Head of caudate nucleus (tissue), 42 donors: ENCODE measurements around the gene CFAP45.
A peak's percentile ranks its signal among the peaks of the same experiment; 100 is the strongest.

ENCODE experiments used
- DNase-seq, 42 donors: peaks; one replicate each; pipeline versions ENCODE4 v3.0.0 to v3.0.0-alpha.2; 2020 to 2021; ENCODE audit warnings: mixed read lengths in 7 of 42
- intact Hi-C: fragments of 100-400 bp; cut with DNase I; formaldehyde crosslinking; loops from one replicate; pipeline ENCODE4 v1.15.0; 2022

Gene CFAP45

DNA sequence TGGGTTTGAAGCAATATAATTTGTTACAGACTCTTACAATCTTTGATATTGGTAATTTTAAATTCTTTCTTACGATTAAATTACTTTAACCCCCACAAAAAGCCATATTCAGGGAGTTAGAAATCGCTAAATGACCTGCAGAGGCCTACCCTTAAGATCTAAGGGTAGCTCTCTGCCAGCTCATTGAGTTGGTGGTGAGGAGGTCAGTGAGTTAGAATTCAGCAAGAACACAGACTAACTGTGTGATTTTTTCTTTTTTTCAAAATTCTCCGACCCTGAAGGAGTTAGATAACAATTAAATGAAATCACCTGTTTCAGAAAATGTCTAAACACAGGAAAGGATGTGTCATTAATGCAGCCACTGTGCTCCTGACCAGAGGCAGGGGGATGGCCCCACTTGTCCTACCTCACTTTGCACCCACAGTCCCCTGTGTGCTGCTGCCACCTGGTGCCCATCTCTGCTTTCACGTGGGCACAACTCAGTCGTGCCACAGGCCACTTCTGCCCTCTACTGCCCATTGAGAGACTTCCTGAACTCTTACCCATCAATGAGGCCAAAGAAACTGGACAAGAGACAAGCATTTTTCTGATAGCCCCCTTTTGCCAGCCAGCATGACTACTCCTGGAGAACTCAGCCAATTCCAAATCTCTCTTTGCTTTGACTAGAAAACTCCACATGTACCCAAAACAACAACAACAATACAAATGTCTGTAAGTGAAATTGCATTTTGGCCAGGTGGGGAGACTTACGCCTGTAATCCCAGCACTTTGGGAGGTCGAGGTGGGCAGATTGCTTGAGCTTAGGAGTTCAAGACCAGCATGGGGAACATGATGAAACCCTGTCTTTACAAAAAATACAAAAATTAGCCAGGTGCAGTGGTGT lies 8.4 kb downstream of the CFAP45 start:
- DNase-seq: peak; percentile 65 to 92 (median 85)
- intact Hi-C loops: loop anchor here (5.0 kb wide), 1 partner anchor 94 kb away; no protein-coding TSS in a partner anchor

DNA sequence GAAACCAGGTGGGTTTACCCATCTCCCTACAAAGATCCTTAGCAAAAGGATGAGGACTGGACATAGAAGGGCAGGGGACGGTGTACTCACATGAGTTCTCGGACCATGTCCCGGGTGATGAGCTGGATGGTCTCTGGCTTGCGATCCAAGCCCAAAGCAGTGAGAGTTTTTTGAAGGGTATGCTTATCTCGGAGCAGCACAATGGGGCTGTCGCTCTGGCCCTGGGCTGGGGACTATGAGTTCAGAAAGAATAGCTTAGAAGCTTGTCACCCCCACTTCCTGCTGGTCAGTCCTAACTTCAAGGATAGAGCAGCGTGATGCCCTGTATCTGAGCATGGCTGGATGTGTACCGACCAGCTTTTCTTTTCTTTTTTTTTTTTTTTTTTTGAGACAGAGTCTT lies 9.6 kb downstream of the CFAP45 start:
- intact Hi-C loops: loop anchor here (5.0 kb wide), 1 partner anchor 93 kb away; no protein-coding TSS in a partner anchor
- DNase-seq: no peak

GRCh38 chr1:159889821-159890252 lies 10.1 kb downstream of the CFAP45 start:
- peak in 6 of 42 donors; percentile 7 to 28 (median 22) for DNase-seq

DNA sequence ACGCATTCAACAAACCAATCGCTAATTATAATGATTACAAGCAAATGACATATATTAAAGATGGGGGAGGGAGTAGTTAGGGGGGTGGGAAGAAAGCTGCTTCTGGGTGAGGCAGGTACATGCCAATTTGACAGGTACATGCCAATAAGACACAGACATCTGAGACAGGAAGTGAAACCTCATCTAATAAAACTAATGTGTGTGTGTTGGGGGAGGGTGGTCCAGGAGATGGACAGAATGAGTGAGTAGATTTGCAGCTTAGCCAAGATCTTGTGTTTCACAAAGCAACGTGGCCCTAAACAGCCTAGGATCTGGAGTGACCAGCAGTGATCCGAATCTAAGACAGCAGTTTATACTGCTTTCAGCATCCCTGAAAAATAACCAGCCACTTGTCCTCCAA lies 10.8 kb downstream of the CFAP45 start:
- DNase-seq: no peak
- intact Hi-C loops: no loop called here

More at GRCh38 chr1:159889821-159890252, 10.1 kb downstream of the CFAP45 start:
- intact Hi-C loops: loop anchor here (5.0 kb wide), 1 partner anchor 93 kb away; no protein-coding TSS in a partner anchor

DNA sequence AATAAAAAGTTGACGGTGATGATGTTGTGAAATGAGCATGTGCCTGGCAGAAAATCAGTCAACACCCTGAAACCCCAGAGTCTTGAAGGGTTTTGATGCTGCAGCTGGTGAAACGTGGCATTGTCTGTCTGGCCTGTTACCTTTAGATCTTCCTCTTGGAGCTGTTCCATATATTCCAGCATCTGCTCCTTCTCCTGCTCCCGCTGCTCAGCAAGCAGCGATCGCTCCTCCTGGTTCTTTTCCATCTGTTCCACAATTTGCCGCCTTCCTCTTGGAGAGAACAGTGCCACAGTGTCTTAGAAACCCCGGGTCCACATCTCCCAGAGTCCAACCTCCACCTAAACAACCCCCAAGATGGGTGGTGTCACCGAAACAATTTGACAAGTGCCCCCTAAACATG lies 15.7 kb downstream of the CFAP45 start:
- DNase-seq: no peak
- intact Hi-C loops: no loop called here

DNA sequence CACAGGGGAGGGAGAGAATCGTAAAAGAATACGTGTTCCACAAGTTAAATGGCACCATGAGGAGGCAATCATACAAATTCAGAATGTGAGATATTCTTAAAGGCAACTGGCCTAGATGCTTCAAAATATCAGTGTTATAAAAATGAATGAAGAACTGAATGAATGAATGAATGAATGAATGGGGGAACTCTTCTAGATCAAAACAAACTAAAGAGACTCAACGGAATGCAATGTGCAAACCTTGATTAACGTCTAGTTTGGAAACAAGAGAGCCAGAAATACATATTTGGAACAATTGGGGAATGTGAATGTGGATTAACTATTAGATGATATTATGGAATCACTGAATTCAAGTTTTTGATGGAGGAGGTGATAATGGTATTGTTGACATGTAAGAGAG lies 16.8 kb downstream of the CFAP45 start:
- intact Hi-C loops: no loop called here
- no peak for DNase-seq

DNA sequence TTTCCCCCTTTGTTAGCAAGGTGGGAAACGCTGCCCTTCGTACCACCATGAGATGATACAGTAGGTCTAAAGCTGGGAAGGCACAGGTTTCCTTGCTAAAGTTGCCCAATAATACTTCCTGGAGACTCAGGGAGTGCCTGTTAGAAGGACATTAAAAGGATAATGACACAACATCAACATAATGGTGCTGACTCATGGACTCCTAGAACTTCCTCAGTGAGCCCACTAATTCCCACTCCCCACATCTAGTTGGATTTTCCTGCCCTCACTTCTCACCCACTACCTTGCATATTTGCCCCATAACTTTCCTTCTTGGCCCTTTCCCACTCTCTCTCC lies 17.5 kb downstream of the CFAP45 start:
- no peak for DNase-seq
- intact Hi-C loops: no loop called here

DNA sequence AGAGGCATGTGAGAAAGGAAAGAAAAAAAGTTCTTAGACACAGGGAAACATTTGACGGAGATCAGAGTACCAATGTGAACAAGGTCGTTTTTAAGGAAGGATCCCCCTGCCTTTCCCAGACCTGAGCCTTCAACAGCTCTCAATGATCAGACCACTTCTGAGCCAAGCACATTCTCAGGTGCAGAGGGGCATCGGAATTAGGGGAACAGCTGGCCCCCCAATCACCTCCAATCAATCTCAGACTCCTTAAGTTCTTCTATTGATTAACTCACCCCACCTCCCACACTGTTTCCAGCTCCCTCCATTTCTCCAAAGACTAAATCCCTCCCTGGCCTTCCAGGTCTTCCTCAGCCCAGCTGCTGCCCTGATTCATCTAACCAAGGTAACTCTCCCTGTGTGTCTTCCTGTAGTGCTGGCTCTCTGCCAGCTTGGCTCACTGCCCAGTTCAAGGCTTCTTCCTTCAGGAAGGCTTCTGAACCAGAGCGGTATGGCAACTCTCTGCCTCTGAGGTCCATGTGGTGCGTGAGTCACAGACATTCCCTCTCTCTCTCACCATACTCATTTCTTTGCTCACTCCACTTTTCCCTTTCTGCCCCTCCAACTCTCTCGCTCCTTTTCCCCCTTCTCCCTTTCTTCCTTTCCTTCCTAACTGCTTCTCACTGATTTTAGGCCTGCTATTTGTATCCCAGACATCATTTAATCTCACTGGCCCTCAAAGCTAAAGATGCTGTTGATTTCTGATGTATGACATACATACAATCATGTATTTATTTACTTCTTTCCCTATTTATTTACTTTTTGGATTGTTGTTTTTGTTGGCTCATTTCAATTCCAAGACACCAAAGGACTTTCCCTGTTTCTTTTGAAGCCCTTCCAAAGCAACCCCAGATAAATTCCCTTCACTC lies 18.1 kb downstream of the CFAP45 start:
- peak in 7 of 42 donors; percentile 11 to 51 (median 35) for DNase-seq
- intact Hi-C loops: no loop called here

GRCh38 chr1:159880430-159880829 lies 19.5 kb downstream of the CFAP45 start:
- intact Hi-C loops: no loop called here

GRCh38 chr1:159879977-159880376 lies 20.0 kb downstream of the CFAP45 start:
- DNase-seq: no peak
- intact Hi-C loops: no loop called here

More at GRCh38 chr1:159880430-159880829, 19.5 kb downstream of the CFAP45 start:
- DNase-seq: no peak

- intact Hi-C loops: no loop called here
- DNase-seq: peak in 1 of 42 donors; percentile 30
Measured at GRCh38 chr1:159879136-159879535, 20.8 kb downstream of the CFAP45 start.

- intact Hi-C loops: no loop called here
- no peak for DNase-seq
Measured at GRCh38 chr1:159877695-159878444, 22.1 kb downstream of the CFAP45 start.

DNA sequence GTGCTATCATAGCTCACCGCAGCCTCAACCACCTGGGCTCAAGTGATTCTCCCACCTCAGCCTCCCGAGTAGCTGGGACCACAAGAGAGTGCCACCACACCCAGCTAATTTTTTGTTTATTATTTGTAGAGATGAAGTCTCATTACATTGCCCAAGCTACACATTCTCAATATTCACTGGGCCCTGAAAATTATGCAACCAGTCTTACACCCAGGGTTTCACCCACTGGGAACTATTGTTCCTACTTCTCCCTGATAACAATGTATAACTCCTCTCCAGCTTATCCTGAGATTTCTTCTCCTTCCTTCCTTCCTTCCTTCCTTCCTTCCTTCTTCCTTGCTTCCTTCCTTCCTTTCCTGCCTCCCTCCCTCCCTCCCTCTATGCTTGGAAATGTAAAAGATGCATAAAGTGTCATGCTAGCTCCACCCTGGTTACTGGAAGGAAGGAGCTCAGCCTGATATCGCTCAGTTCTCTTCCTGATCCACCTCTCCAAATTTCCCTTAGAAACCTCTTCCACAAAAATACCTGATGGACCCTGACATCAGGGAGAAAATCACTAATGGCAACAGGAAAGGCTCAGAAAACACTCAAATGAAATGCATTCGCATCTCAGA lies 26.3 kb downstream of the CFAP45 start:
- intact Hi-C loops: no loop called here
- no peak for DNase-seq

DNA sequence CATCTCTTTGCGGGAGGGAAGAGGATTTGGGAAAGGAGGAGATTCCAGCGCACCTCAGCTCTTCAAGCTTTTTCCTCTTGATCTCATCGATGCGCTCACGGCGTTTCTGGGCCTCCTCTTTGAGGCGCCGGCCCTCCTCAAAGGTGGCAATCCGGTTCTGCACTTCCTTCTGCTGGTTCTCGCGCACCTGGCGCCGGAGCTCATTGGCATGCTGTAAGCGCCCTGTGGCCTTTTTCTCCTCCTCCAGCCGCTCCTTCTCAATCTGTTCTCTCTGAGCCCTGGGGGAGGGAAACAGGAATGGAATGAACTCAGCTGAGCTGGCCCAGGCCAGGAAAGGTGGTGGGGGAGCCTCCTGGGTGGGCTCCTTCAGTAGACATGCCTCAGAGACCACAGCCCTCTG lies 27.1 kb downstream of the CFAP45 start:
- DNase-seq: no peak
- intact Hi-C loops: no loop called here

DNA sequence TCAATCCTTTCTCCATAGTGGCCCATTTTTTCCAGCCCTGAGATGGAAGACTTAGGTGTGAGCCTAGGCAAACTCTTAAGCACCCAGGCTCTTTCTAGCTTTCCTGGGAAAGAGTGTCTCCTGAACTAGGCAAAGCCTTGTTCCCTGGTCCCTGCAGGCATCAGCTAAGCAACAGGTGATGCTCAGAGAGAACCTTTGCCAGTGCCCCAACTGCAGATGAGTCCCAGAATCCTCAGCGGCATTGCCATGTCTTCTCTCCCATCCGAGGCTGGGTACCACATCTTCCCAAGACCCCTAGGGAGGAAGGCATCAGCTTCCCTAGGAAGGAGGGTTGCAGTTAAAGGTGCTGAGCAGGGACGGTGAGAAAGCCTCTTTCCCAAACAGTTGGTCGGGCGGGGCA lies 29.3 kb downstream of the CFAP45 start:
- DNase-seq: no peak
- intact Hi-C loops: no loop called here

DNA sequence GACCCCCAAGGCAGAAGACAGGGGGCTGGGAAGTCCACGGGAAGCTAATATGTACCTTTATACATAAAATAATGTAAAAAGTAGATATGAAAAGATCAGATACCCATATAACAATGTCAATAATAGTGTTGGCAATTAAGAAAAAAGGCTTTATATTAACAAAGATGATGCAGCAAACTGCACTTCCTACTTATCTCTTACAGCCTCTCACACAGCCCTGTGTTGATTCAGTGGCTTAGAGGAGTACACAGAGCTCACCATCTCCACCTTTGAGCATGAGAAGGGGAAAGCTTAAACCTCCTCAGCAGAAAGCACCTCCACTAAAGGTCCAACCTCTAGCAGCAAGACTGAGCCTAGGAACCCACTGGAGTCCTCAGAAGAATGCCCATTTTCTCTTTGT lies 30.4 kb downstream of the CFAP45 start:
- DNase-seq: no peak
- intact Hi-C loops: no loop called here

DNA sequence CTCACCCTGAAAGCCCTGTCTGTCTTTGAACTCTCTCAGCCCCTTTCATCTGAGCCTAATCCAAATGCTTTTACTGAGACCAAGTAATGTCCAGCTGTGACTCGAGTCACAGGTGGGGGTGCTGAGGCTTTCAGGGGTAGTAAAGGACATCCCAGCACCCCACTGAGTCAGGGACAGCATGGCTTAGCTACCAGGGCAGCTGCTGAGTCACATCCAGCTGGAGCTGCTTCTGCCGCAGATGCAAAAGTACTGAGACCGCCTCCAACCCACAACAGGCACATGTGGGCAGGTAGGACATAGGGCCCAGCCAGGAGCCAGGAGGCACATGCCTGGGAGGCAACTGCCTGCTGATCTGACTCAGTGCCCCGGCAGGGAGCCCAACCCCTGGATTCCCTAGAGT lies 30.8 kb downstream of the CFAP45 start:
- intact Hi-C loops: no loop called here

GRCh38 chr1:159868766-159869165 lies 31.2 kb downstream of the CFAP45 start:
- intact Hi-C loops: no loop called here
- no peak for DNase-seq

More for the DNA sequence above, 30.8 kb downstream of the CFAP45 start:
- DNase-seq: no peak

- DNase-seq: no peak
- intact Hi-C loops: no loop called here
Measured at GRCh38 chr1:159867664-159868026, 32.3 kb downstream of the CFAP45 start.
